GM19099 (cell line): Measurements from ENCODE around the gene TNS4.

Source experiments
- POLR2A ChIP-seq: IDR thresholded peaks from 3 replicates; pipeline ENCODE4 v1.6.1; 2011; ENCODE audit warnings: low read depth; ENCODE audit not compliant: insufficient read length; ENCODE audit errors: extremely low read depth

Gene TNS4

DNA sequence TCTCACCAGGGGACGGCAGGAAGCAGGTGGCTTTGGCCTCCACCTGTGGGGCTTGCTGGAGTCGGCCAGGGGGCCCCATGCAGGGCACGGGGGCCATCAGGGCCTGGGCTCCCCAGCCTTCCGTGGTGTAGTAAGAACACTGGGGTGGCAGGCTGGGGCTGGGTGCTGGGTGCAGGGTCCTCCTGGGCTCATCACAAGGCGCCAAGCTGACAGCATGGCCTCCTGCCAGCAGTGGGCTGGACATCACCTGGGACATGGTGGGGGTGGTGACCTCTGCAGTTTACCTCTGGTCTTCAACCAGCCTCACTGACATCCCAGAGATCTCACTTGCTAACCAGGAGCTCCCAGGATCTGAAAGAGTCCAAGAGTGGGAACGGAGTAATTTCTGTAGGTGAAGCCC is 5.3 kb downstream of the TNS4 start:
- TF ChIP-seq POLR2A, result no peak

DNA sequence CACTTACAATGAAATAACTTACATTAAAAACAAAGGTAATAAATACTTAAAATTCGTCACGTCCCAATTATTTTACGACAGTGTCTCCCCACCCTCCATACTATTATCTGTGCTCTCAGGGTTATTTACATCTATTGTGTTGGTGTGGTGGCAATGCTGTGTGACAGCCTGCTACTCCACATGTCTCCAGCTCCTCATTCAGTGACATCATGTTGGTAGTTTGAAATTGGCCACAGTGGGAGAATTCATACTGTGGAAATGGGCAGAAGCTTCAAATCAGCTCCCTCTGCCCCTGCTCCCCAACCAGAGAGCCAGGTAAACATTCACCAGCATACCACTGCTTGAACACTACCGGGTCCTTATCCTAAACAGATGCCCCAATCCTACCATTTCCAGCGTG is 6.3 kb downstream of the TNS4 start:
- no peak for TF ChIP-seq POLR2A

DNA sequence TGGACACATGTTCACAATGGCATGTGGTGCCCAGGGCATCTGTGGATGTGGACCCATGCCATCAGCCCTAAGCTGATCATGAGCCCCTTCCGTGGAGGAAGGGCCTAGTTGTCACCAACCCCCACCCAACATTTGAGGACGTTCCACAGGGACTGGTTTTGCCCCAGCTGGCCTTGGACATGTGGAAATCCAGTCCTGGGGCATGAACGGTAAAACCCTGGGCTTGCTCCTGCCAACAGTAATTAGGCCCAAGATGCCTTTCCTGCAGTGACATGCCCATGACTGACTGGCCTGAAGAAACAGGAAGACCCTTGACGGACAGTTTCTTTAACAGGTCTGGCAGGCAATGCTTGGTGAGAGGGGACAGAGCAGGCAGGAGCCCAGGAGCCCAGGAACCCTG is 7.7 kb downstream of the TNS4 start:
- no peak for TF ChIP-seq POLR2A

DNA sequence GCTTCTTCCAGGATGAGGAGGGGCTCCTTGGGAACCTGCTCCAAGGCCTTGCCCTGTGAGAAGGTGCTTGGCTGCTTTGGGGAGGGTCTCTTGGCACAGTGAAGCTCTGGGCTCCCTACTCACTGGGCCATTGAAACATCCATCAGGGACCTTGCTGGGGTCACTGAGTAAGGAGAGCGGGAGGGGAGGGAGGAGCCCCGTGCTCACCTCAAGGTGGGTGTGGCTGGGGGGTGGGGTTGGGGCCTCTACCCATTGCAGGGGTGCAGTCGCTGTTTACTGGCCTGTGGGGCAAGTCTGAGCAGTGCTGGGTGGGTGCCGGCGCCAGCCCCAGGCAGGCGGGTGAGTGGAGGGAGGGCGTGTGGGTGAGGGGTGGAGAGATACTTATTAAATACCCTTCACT is 9.9 kb downstream of the TNS4 start:
- no peak for TF ChIP-seq POLR2A

DNA sequence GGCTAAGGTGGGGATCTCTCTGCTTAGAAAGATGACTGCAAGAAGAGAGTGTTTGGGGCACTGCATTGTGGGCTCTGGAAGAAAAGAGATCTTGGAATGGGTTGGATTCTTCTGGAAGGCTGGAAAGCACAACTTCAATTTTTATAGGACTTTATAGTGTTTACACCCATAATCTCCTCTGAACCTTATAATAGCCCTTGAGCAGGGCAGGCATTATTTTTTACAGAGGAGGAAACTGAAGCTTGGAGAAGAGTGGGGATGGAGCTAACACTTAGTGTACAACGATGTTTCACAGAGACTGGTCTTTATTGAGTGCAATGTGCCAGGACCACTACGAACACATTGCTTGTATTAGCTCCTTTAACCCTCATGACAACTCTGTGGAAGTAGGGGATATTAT is 10.4 kb downstream of the TNS4 start:
- TF ChIP-seq POLR2A, result no peak

DNA sequence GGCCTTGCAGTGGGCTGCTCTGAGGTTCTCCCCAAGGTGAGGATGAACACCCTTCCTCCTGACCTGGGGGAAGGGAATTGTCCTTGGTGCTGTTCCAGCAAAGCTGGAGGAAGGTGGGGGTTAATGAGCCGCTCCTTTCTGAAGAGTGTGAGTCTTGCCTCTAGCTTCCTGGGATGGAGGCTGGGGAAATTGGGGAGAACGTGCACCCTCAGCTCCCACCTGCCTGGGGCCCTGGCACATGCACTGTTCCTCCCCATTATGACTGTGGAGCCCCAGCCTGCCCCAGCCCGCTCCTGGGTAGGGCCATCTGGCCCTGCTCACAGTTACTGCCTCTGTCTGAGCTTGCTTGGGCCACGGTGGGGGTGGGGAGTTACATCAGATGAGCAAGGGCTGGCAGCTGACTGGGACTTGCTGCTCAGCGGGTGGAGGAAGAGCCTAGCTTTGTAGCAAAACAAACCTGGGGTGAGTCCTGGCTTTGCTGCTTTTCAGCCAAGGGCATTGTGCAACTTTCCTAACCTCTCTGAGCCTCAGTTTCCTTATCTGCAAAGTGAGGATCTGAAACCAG is 11.1 kb downstream of the TNS4 start:
- TF ChIP-seq POLR2A, result no peak

DNA sequence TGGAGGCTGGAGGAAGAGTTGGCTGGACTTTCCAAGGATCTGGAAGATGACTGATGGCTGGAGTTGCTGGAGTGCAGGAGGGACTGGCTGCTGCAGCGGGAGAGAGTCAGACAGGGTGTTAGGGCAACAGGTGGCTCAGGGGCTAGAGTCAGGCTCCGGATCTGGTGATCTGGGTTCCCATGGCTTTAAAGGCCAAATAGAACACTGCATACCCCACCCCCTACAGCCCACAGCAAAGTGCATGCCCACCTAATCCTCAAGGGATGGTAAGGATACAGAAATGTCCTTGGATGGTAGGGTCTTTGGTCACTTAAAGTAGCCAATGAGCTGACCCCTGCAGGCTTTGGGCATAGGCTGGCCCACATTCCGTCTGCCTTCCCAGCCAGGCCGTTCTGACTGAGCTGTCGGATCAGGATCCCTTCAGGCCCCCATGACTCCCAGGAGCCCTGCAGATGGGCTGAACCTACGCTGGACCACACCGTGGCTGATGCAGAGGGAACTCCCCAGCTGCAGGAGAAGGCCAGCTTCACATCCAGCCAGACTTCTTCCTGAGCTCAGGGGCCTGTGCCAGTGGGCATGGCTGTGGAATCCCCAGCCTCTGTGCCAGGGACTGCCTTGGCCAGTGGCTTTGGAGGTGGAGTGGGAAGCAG is 13.9 kb downstream of the TNS4 start:
- no peak for TF ChIP-seq POLR2A

DNA sequence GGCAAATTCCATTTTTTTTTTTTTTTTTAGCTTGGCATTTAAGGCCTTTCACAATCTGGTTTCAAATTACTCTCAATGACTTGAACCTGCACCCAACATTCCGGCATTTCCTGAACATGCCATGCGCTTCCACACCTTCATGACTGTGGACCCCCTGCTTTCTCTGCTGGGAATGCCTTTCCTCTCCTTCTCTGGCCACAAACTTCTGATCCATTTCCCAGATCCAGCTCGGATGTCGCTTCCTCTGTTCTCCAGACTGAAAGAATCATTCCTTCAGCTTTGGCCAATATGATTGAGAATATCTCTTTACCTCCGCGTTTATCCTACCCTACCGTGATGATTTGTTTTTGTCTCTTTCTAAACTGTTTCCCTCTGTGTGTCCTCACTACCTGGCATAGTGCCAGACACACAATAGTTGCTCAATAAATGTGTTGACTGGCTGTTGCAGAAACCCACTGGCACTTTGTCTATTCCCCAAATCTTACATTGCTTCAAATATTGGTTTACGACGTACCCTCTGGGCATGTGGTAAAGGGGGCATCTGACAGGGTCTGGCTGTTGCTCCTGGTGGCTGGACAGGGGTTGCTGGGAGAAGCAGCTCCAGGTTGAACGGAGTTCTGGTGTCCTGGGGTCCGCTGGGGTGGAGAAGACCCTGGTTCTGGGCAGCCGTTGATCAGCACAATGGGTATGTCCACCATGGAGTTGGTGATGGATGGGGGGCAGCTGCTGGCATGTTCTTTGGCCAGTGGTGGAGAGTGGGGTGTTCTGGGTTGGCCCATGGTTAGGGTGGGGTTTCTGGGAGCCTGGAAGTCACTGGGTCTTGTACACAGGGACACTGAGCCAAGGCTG is 14.7 kb downstream of the TNS4 start:
- TF ChIP-seq POLR2A, result no peak

DNA sequence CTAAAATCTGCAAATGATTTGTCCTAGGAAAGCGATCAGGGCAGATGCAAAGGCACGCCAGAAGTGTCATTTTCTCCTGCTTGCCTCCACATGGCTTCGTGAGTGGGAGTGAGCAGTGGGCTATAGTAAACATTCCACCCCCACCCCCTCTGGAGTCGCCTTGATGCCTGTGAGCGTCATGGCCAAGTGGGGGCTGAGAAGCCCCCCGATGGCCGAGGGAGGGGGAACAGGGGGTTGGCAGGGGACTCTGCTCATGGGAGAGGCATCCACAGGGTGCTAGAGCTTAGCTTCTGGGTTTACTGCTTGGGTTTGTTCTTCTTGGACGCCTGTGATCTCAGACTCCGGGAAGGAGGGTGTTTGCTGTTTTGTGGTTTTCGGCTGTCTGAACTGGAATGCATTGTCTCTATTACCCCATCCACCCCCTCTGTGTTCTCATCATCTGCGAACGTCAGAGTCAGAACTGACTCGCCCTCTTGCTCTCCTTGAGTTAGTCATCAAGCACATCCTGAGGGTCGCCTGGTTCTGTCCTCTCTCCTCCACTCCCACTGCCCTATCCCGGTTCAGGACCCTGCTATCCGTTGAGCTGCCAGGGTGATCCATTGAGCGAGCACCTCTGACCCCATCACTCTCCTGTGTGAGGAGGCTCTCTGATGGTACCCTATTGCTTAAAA is 15.4 kb downstream of the TNS4 start:
- TF ChIP-seq POLR2A, result no peak

DNA sequence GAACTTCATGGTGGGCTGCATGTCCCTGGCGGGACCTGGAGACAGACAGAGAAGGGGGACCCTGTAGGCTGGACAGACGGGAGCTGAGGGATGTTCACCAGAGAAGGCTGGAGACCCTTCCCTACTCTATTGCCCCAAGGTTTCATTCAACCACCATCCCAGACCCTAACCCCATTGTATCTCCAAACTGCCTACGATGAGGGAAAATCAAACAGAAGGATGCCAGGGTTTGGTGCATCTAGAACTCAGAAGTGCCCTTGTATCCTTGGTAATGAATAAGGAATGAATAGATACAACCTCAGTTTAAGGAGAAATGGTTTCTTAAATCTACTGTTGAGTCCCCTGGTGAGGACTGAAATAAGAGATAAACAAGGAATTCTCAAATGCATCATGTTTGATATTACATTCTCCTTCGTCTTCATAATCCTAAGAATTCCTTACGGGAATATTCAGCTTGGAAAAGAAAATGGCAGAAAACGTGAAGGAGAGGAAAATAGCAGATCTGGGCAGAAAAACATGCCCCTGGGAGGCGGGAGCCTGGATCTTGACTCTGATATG is 16.4 kb downstream of the TNS4 start:
- no peak for TF ChIP-seq POLR2A

DNA sequence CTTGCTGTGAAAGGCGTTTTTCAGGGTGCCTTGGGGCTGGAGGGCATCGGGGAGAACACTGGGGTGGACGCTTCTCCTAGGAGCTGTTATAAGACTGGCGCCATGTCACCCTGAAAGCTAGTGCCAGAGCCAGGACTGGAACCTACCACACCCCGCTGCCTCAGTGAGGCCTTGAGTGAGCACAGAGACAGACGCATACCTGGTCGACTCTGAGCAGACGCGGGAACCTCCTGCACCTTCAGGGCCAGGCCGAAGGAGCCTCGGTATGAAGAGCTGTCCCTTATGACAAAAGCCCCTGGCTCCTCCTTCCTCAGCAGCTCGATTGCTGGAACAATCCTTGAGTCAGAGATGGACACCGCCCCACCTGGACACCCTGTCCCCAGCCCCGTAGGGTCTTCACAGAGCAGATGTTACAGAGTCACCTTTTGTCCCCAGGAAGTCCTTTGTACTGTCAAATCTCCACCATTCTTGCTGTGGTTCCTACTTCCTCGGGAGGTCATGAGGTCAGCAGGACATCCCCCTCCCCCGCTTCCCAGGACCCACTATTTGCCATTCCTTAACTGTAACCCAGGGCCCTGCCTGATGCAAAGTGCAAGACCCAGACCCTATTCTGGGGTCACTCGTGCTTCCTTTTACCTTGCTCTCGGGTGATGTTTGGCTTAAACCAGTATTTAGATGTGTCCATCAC is 17.0 kb downstream of the TNS4 start:
- TF ChIP-seq POLR2A, result no peak

DNA sequence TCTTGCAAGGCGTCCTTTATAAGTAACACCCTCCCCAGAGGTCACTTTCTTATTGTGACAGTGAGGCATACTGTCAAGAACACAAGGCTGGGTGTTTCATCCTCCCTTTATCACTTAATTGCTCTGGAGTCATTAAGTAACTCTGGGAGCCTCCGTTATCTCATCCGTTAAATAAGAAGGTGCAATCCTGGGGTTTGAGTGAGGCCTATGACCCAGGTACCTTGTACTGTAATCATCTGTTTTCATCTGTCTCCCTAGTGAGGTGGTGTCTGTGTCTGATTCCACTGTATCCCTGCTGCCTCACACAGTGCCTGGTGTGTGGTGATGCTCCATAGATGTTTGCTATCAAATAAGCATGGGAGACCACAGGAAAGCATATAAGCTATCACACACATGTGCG is 17.7 kb downstream of the TNS4 start:
- TF ChIP-seq POLR2A, result no peak

DNA sequence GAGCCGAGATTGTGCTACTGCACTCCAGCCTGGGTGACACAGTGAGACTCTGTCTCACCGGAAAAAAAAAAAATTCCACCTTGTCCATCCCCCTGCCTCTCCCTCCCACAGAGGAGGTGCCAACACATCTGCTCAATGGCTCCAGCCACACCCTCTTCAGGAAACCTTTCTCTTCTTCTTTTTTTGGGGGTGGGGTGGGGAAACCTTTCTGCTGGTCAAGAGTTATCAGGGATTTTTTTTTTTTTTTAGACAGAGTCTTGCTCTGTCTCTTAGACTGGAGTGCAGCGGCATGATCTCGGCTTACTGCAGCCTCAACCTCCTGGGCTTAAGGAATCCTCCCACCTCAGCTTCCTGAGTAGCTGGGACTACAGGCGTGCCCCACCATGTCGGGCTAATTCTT is 18.7 kb downstream of the TNS4 start:
- TF ChIP-seq POLR2A, result no peak

DNA sequence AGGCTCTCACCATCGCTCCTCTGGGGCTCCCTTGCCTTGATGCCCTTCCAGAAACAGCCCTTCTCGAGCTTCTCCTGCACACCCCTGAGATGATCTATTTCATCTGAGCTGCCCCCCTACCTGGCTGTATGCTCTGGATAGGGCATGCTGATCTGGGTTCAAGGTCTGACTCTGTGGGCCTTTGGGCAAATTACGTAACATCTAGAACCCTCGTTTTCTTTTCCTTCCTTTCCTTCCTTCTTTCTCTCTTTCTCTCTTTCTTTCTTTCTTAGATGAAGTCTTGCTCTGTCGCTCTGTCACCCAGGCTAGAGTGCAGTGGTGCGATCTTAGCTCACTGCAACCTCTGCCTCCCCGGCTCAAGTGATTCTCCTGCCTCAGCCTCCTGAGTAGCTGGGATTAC is 20.3 kb downstream of the TNS4 start:
- TF ChIP-seq POLR2A, result no peak
